ENCODE measurements around the gene KCNQ1.

KCNQ1 gene

DNA sequence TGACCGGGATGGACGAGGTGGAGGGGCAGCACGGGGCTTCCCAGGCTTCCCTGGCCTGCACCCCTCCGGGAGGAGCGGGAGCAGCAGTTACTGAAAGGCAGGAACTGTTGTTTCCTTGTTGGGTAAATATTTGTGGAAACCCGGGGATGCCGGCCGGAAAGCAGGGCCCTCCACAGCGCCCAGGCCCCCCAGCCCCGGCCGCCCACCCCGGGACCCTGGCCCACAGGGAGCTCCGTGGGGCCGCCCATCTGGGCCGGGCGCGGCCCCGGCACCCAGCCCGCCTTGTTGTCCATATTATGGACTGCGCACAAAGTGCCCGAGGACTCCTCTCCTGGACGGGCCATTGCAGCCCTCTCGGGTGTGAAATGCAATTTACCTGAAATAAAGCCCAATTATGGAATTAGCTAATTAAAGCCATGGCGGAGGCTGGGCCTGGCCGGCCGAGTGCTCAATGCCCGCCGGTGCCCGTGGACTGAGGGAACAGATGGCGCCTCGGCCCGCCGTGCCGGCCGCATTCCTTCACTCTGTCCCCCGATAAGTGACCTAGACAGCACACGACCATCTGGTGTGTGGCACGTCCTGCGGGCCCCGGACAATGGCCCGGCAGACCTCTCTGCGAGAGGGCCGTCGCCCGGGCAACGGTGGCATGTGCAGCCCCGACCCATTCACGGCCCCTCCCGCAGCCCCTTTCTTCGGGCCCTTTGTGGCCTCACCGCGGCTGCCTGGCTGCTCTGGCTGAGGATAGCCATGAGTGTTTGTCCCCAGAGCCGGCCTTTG is 405.4 kb downstream of the KCNQ1 start:
- Histone ChIP-seq H3K9me3 (ENCODE audit: control insufficient read depth in 2 of 2, low read length in 2 of 2) (no peaks in the 10 kb centered on the region), H3K27me3 (ENCODE audit: control insufficient read depth in 2 of 2, insufficient read depth in 2 of 2, low read length in 2 of 2) (no peaks in the 10 kb centered on the region), H3K27ac (ENCODE audit: low read depth in 2 of 2, low read length in 2 of 2) (no peak overlapping the region), H3K4me1 (ENCODE audit: control insufficient read depth in 2 of 2, insufficient read depth in 2 of 2, low read length in 2 of 2) (no peaks in the 10 kb centered on the region), H3K36me3 (ENCODE audit: control insufficient read depth in 2 of 2, insufficient read depth in 2 of 2, low read length in 2 of 2) (no peaks in the 10 kb centered on the region), H3K9ac (ENCODE audit: low read depth in 1 of 2, low read length in 2 of 2) (no peak overlapping the region), H3K4me3 (ENCODE audit: low read length in 2 of 2) (no peak overlapping the region)

DNA sequence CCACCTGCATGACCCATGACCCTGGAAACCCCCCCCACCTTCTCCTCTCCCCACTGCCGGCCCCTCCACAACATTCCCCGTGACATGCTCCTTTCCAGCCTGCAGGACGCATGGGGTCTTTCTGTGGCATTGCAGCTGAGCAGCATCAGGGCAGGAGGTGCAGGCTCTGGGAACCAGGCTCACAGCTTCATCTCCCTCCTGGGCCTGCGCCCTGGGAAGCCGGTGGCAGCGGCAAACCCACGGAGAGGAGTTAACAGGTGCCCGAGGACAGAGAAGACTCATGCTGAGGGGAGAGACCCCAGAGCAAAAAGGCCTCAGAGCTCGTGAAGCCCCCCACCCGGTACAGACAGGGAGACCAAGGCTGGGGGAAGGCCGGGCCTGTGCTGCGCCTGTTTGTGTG is 408.6 kb downstream of the KCNQ1 start:
- H3K4me3 ChIP-seq (ENCODE audit: low read length in 2 of 2) = no peak overlapping the region
- no peaks in the 10 kb centered on the region for H3K36me3 ChIP-seq (ENCODE audit: control insufficient read depth in 2 of 2, insufficient read depth in 2 of 2, low read length in 2 of 2)
- no peaks in the 10 kb centered on the region for H3K27me3 ChIP-seq (ENCODE audit: control insufficient read depth in 2 of 2, insufficient read depth in 2 of 2, low read length in 2 of 2)
- no peaks in the 10 kb centered on the region for H3K4me1 ChIP-seq (ENCODE audit: control insufficient read depth in 2 of 2, insufficient read depth in 2 of 2, low read length in 2 of 2)
- no peaks in the 10 kb centered on the region for H3K9me3 ChIP-seq (ENCODE audit: control insufficient read depth in 2 of 2, low read length in 2 of 2)
- no peak overlapping the region for H3K9ac ChIP-seq (ENCODE audit: low read depth in 1 of 2, low read length in 2 of 2)
- no peak overlapping the region for H3K27ac ChIP-seq (ENCODE audit: low read depth in 2 of 2, low read length in 2 of 2)

DNA sequence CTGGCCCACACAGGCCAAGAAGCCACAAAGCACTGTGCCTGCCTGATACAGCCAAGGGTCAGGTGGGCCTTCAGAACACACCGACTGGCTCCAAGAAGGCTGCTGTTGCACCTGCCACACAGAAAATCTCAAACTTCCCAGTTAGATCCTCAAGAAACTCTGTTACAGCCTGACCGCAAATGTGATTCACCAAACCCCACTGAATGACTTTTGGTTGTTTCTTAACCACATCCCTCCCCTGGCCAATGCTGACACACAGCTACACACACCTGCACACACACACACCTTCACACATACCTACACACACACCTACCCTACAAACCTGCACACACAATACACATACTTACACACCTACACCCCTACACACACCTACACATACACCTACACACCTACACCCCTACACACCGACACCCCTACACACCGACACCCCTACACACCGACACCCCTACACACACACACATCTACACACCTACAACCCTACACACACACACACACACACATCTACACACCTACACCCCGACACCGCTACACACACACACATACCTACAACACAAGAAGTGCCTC is 409.3 kb downstream of the KCNQ1 start:
- Histone ChIP-seq H3K27me3 (ENCODE audit: control insufficient read depth in 2 of 2, insufficient read depth in 2 of 2, low read length in 2 of 2) (no peaks in the 10 kb centered on the region), H3K4me3 (ENCODE audit: low read length in 2 of 2) (no peak overlapping the region), H3K4me1 (ENCODE audit: control insufficient read depth in 2 of 2, insufficient read depth in 2 of 2, low read length in 2 of 2) (no peaks in the 10 kb centered on the region), H3K36me3 (ENCODE audit: control insufficient read depth in 2 of 2, insufficient read depth in 2 of 2, low read length in 2 of 2) (no peaks in the 10 kb centered on the region), H3K9me3 (ENCODE audit: control insufficient read depth in 2 of 2, low read length in 2 of 2) (no peaks in the 10 kb centered on the region), H3K9ac (ENCODE audit: low read depth in 1 of 2, low read length in 2 of 2) (no peak overlapping the region), H3K27ac (ENCODE audit: low read depth in 2 of 2, low read length in 2 of 2) (no peak overlapping the region)

DNA sequence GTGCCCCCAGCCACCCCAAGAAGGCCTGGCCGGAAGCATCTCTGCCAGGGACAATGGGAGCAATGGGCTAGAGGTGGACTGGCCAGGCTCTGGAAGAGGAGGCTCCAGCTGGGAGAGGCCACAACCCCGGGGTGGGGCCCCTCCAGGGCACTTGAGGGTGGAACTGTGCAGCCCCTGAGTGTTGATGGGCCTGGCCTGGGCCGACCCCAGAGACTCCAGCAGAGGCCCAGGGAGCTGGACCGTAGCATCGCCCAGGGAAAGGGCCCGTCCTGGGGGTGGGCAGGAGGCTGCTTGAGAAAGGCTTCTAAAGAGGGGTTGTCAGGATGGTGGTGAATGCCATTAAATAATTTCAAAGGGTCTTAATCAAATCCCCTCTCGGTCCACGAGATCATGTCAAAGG is 410.4 kb downstream of the KCNQ1 start:
- Histone ChIP-seq H3K9ac (ENCODE audit: low read depth in 1 of 2, low read length in 2 of 2) (no peak overlapping the region), H3K4me3 (ENCODE audit: low read length in 2 of 2) (no peak overlapping the region), H3K27ac (ENCODE audit: low read depth in 2 of 2, low read length in 2 of 2) (no peak overlapping the region), H3K9me3 (ENCODE audit: control insufficient read depth in 2 of 2, low read length in 2 of 2) (no peaks in the 10 kb centered on the region), H3K27me3 (ENCODE audit: control insufficient read depth in 2 of 2, insufficient read depth in 2 of 2, low read length in 2 of 2) (no peaks in the 10 kb centered on the region), H3K4me1 (ENCODE audit: control insufficient read depth in 2 of 2, insufficient read depth in 2 of 2, low read length in 2 of 2) (no peaks in the 10 kb centered on the region), H3K36me3 (ENCODE audit: control insufficient read depth in 2 of 2, insufficient read depth in 2 of 2, low read length in 2 of 2) (no peaks in the 10 kb centered on the region)

DNA sequence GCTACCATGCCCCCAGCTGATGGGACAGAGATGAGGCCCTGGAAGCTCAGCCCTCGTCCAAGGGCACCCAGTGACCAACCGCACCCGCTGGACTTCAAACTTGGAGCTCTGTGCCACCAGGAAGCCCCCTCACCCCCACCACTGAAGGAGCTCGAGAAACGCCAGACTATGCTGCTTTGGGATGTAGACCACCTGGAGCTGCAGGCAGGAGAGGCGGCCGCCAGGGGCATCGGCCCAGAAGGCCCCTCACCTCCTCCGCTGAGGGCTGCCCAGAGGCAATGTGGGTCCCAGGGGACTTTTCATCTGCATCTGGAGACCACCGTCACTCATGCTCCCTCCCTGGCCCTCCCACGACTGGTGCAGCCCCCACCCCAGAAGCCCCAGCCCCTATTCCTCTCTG is 412.5 kb downstream of the KCNQ1 start:
- no peaks in the 10 kb centered on the region for H3K36me3 ChIP-seq (ENCODE audit: control insufficient read depth in 2 of 2, insufficient read depth in 2 of 2, low read length in 2 of 2)
- no peak overlapping the region for H3K4me3 ChIP-seq (ENCODE audit: low read length in 2 of 2)
- H3K27ac ChIP-seq (ENCODE audit: low read depth in 2 of 2, low read length in 2 of 2) = no peak overlapping the region
- H3K9me3 ChIP-seq (ENCODE audit: control insufficient read depth in 2 of 2, low read length in 2 of 2) = no peaks in the 10 kb centered on the region
- H3K27me3 ChIP-seq (ENCODE audit: control insufficient read depth in 2 of 2, insufficient read depth in 2 of 2, low read length in 2 of 2) = peaks cover 0 to 2% of the 10 kb centered on the region in 2 donors
- no peak overlapping the region for H3K9ac ChIP-seq (ENCODE audit: low read depth in 1 of 2, low read length in 2 of 2)
- peaks cover 0 to 2% of the 10 kb centered on the region in 2 donors for H3K4me1 ChIP-seq (ENCODE audit: control insufficient read depth in 2 of 2, insufficient read depth in 2 of 2, low read length in 2 of 2)

DNA sequence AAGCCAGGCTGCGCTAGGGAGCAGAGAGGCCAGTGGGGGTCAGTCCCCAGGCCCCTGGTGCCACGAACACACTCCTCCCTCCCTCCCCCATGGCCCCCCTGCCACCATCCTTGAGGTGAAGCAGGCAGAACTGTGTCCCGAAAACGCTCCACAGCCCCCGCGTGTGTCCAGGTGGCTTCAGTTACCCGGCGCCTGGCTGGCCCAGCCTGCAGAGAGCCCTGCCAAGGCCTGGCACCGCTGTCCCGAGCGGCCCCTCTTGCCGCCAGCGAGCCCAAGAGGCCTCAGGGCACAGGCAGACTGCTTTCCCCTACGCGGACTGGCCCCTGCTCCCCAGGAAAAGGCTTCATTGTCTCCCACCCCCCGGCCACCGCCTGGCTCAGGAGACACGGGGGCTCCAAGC is 413.1 kb downstream of the KCNQ1 start:
- Histone ChIP-seq H3K27ac (ENCODE audit: low read depth in 2 of 2, low read length in 2 of 2) (no peak overlapping the region), H3K36me3 (ENCODE audit: control insufficient read depth in 2 of 2, insufficient read depth in 2 of 2, low read length in 2 of 2) (no peaks in the 10 kb centered on the region), H3K27me3 (ENCODE audit: control insufficient read depth in 2 of 2, insufficient read depth in 2 of 2, low read length in 2 of 2) (peaks cover 0 to 2% of the 10 kb centered on the region in 2 donors), H3K9me3 (ENCODE audit: control insufficient read depth in 2 of 2, low read length in 2 of 2) (no peaks in the 10 kb centered on the region), H3K9ac (ENCODE audit: low read depth in 1 of 2, low read length in 2 of 2) (no peak overlapping the region), H3K4me3 (ENCODE audit: low read length in 2 of 2) (no peak overlapping the region), H3K4me1 (ENCODE audit: control insufficient read depth in 2 of 2, insufficient read depth in 2 of 2, low read length in 2 of 2) (peaks cover 0 to 2% of the 10 kb centered on the region in 2 donors)

DNA sequence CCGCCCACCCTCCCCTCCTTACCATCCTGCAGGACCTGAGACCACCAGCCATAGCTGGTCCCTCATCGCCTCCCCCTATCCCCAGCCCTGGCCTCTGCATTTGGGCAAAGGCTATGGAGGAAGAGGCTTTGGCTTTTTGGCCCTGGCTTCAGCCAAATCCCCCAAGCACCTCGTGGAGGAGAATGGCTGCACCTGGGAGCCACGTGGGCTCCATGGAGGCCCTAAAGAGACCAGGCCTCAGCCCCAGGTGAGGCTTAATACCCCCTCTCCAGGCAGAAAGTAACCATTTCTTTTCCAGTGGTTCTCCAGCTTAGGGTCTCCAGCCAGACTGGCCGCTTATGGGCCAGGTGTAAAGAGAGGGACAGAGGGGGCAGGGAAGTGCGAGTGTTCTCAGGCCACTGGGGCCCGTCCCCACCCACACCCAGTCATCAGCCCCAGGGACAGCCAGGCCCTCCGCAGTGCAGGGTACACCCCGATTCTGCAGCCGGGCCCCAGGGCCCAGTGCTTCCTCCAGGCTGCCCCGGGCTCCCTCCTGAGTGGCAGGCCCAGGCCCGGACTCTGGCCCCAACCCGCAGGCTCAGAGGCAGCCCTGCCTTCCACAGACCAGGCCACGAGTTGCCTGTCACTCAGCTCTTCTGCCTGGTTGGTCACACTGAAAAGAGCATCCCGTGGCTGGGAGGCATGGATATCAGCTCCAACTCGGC is 414.3 kb downstream of the KCNQ1 start:
- no peaks in the 10 kb centered on the region for H3K9me3 ChIP-seq (ENCODE audit: control insufficient read depth in 2 of 2, low read length in 2 of 2)
- H3K27ac ChIP-seq (ENCODE audit: low read depth in 2 of 2, low read length in 2 of 2) = no peak overlapping the region
- no peak overlapping the region for H3K9ac ChIP-seq (ENCODE audit: low read depth in 1 of 2, low read length in 2 of 2)
- H3K4me1 ChIP-seq (ENCODE audit: control insufficient read depth in 2 of 2, insufficient read depth in 2 of 2, low read length in 2 of 2) = peaks cover 0 to 2% of the 10 kb centered on the region in 2 donors
- no peak overlapping the region for H3K4me3 ChIP-seq (ENCODE audit: low read length in 2 of 2)
- H3K27me3 ChIP-seq (ENCODE audit: control insufficient read depth in 2 of 2, insufficient read depth in 2 of 2, low read length in 2 of 2) = peaks cover 3 to 5% of the 10 kb centered on the region in 2 donors
- H3K36me3 ChIP-seq (ENCODE audit: control insufficient read depth in 2 of 2, insufficient read depth in 2 of 2, low read length in 2 of 2) = no peaks in the 10 kb centered on the region

DNA sequence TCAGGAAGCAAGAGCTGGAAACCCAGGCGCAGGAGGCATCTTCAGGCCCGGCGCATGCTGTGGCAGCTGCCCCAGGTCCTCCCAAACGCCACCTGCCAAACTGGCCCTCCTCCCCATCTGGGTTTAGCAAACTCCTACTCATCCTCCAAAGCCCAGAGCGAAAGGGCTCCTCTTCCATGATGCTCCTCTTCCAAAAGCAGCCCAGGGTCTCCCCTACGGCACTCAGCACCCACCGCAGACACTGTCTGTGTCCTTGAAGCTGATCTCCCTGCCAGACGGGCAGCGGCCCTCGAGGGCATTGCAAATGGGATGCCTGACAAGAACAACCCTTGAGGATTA is 414.9 kb downstream of the KCNQ1 start:
- H3K9me3 ChIP-seq (ENCODE audit: control insufficient read depth in 2 of 2, low read length in 2 of 2) = no peaks in the 10 kb centered on the region
- H3K4me3 ChIP-seq (ENCODE audit: low read length in 2 of 2) = no peak overlapping the region
- H3K4me1 ChIP-seq (ENCODE audit: control insufficient read depth in 2 of 2, insufficient read depth in 2 of 2, low read length in 2 of 2) = peaks cover 0 to 2% of the 10 kb centered on the region in 2 donors
- H3K36me3 ChIP-seq (ENCODE audit: control insufficient read depth in 2 of 2, insufficient read depth in 2 of 2, low read length in 2 of 2) = no peaks in the 10 kb centered on the region
- H3K9ac ChIP-seq (ENCODE audit: low read depth in 1 of 2, low read length in 2 of 2) = no peak overlapping the region
- no peak overlapping the region for H3K27ac ChIP-seq (ENCODE audit: low read depth in 2 of 2, low read length in 2 of 2)
- H3K27me3 ChIP-seq (ENCODE audit: control insufficient read depth in 2 of 2, insufficient read depth in 2 of 2, low read length in 2 of 2) = peaks cover 3 to 8% of the 10 kb centered on the region in 2 donors

DNA sequence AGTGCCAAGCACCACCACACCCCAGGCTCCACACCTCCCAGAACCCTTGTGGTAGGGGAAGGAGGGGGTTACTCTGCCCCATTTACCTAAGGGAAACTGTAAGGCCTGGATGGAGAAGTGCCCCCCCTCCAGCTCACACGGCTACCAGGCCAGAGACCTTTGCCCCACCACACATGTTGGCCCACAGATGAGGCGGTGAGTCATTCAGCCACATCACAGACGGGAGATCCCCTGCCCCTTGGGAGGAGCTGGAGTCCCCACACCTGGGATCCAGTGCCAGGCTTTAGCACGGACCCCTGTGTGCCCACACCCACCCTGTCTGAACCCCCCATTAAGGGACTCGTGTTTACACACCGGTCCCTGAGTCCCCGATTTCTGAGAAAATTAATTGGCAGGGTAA is 415.8 kb downstream of the KCNQ1 start:
- Histone ChIP-seq H3K9ac (ENCODE audit: low read depth in 1 of 2, low read length in 2 of 2) (no peak overlapping the region), H3K36me3 (ENCODE audit: control insufficient read depth in 2 of 2, insufficient read depth in 2 of 2, low read length in 2 of 2) (no peaks in the 10 kb centered on the region), H3K4me1 (ENCODE audit: control insufficient read depth in 2 of 2, insufficient read depth in 2 of 2, low read length in 2 of 2) (peaks cover 0 to 2% of the 10 kb centered on the region in 2 donors), H3K27me3 (ENCODE audit: control insufficient read depth in 2 of 2, insufficient read depth in 2 of 2, low read length in 2 of 2) (peaks cover 3 to 8% of the 10 kb centered on the region in 2 donors), H3K27ac (ENCODE audit: low read depth in 2 of 2, low read length in 2 of 2) (no peak overlapping the region), H3K9me3 (ENCODE audit: control insufficient read depth in 2 of 2, low read length in 2 of 2) (no peaks in the 10 kb centered on the region), H3K4me3 (ENCODE audit: low read length in 2 of 2) (no peak overlapping the region)

Data from mucosa of rectum (tissue), 2 donors.